ENCODE measurements around the gene ILF3.

- TF ChIP-seq SIN3A (IDR thresholded peaks at IDR 0.05; ENCODE audit: low read depth, low read length) (no peak), TCF7 (IDR thresholded peaks at IDR 0.05; ENCODE audit: borderline replicate concordance) (no peak), RFX5 (IDR thresholded peaks at IDR 0.05; ENCODE audit: low read depth, low read length) (no peak), POLR2A (IDR thresholded peaks at IDR 0.05; ENCODE audit: low read depth, low read length) (no peak), EZH2 (IDR thresholded peaks at IDR 0.05; ENCODE audit: borderline replicate concordance, control insufficient read depth, low read depth, low read length) (no peak)
Observed at GRCh38 chr19:10694706-10695307, 40.7 kb downstream of the ILF3 start.
